Neural cell (in vitro differentiated cells): ENCODE results near the gene ADSL. TPM values are rescaled to one million over a fixed set of nuclear protein-coding genes. Genes with fewer than 3 reads are reported as not detected.

ENCODE experiments used
- H2AFZ ChIP-seq: fragments of 200-600, 300-800 bp; sonication (generic), shearing (Covaris generic); 2 replicates; pipeline ENCODE4 v1.6.0; 2014; ENCODE audit warnings: low read depth, mild to moderate bottlenecking, antibody characterized with exemption, low read length, moderate library complexity
- H3F3A ChIP-seq: fragments of 200-600 bp; shearing (Covaris generic); 2 replicates; pipeline ENCODE4 v1.6.1; 2016; ENCODE audit warnings: mild to moderate bottlenecking, moderate library complexity, mixed read lengths, antibody characterized with exemption, low read length; ENCODE audit not compliant: insufficient read depth, poor library complexity, severe bottlenecking
- H3K27ac ChIP-seq: fragments of 200-600, 300-800 bp; sonication (generic), shearing (Covaris generic); 2 replicates; pipeline ENCODE4 v1.5.1; 2014; ENCODE audit warnings: mild to moderate bottlenecking, low read length, moderate library complexity
- H3K27me3 ChIP-seq: fragments of 300-800, 200-600 bp; sonication (generic), shearing (Covaris generic); 2 replicates; pipeline ENCODE4 v1.6.0; 2014; ENCODE audit warnings: mild to moderate bottlenecking, low read depth, low read length, moderate library complexity; ENCODE audit not compliant: insufficient read depth
- H3K36me3 ChIP-seq: fragments of 300-800, 200-600 bp; sonication (generic), shearing (Covaris generic); 2 replicates; pipeline ENCODE4 v1.5.1; 2014; ENCODE audit warnings: mild to moderate bottlenecking, antibody characterized with exemption, low read length, moderate library complexity; ENCODE audit not compliant: insufficient read depth
- H3K4me2 ChIP-seq: fragments of 300-800, 200-600 bp; sonication (generic), shearing (Covaris generic); 2 replicates; pipeline ENCODE4 v1.6.0; 2014; ENCODE audit warnings: mild to moderate bottlenecking, low read length
- H3K4me3 ChIP-seq: fragments of 300-800, 200-600 bp; sonication (generic), shearing (Covaris generic); 2 replicates; pipeline ENCODE4 v1.5.1; 2014; ENCODE audit warnings: mild to moderate bottlenecking, low read length, moderate library complexity
- H3K79me2 ChIP-seq: fragments of 200-600 bp; shearing (Covaris generic); replicated peaks from 2 replicates; pipeline ENCODE4 v1.6.0; 2014; ENCODE audit warnings: mild to moderate bottlenecking, low read length, moderate library complexity; ENCODE audit not compliant: insufficient read depth
- H3K9ac ChIP-seq: fragments of 300-800, 200-600 bp; sonication (generic), shearing (Covaris generic); 2 replicates; pipeline ENCODE4 v1.6.1; 2016; ENCODE audit warnings: mild to moderate bottlenecking, low read length, mixed read lengths
- H3K9me2 ChIP-seq: fragments of 200-600 bp; shearing (Covaris generic); 2 replicates; pipeline ENCODE4 v1.6.1; 2016; ENCODE audit warnings: mild to moderate bottlenecking, low read length, mixed read lengths; ENCODE audit not compliant: insufficient read depth
- H3K9me3 ChIP-seq: fragments of 200-600, 300-800 bp; sonication (generic), shearing (Covaris generic); 2 replicates; pipeline ENCODE4 v1.6.1; 2016; ENCODE audit warnings: mild to moderate bottlenecking, mixed run types, low read length, moderate library complexity, mixed read lengths
- H4K20me1 ChIP-seq: fragments of 200-600 bp; shearing (Covaris generic); 2 replicates; pipeline ENCODE4 v1.6.1; 2016; ENCODE audit warnings: mild to moderate bottlenecking, mixed run types; ENCODE audit not compliant: insufficient read depth
- CTCF ChIP-seq: fragments of 450-650 bp; IDR thresholded peaks from 2 replicates; pipeline ENCODE4 v1.5.1; 2014; ENCODE audit warnings: antibody characterized with exemption, mild to moderate bottlenecking, moderate library complexity; ENCODE audit not compliant: poor library complexity, severe bottlenecking
- EP300 ChIP-seq: fragments of 450-650 bp; conservative IDR thresholded peaks from 2 replicates; pipeline ENCODE4 v1.6.1; 2014; ENCODE audit warnings: antibody characterized with exemption, mild to moderate bottlenecking, moderate library complexity; ENCODE audit not compliant: poor library complexity, severe bottlenecking
- EZH2 ChIP-seq: fragments of 200-600, 300-800 bp; shearing (Covaris generic), sonication (generic); IDR thresholded peaks from 2 replicates; pipeline ENCODE4 v1.6.1; 2014; ENCODE audit warnings: antibody characterized with exemption, low read length, borderline replicate concordance, mild to moderate bottlenecking; ENCODE audit not compliant: insufficient read depth, poor library complexity, severe bottlenecking
- MXI1 ChIP-seq: fragments of 450-650 bp; conservative IDR thresholded peaks from 2 replicates; pipeline ENCODE4 v1.6.1; 2014; ENCODE audit warnings: antibody characterized with exemption, mild to moderate bottlenecking; ENCODE audit not compliant: poor library complexity, severe bottlenecking
- POLR2AphosphoS5 ChIP-seq: IDR thresholded peaks from 2 replicates; pipeline ENCODE4 v1.6.1; 2012
- RAD21 ChIP-seq: fragments of 450-650 bp; conservative IDR thresholded peaks from 2 replicates; pipeline ENCODE4 v1.6.1; 2014; ENCODE audit warnings: antibody characterized with exemption, mild to moderate bottlenecking, moderate library complexity
- REST ChIP-seq: IDR thresholded peaks from 2 replicates; pipeline ENCODE4 v1.6.1; 2012; ENCODE audit warnings: borderline replicate concordance
- SMC3 ChIP-seq: fragments of 450-650 bp; conservative IDR thresholded peaks from 2 replicates; pipeline ENCODE4 v1.6.1; 2014; ENCODE audit warnings: antibody characterized with exemption, mild to moderate bottlenecking, moderate library complexity; ENCODE audit not compliant: poor library complexity
- TAF1 ChIP-seq: IDR thresholded peaks from 2 replicates; pipeline ENCODE4 v1.6.1; 2012; ENCODE audit warnings: low read depth
- polyA plus RNA-seq: library from polyadenylated mRNA; depleted of rRNA; stranded (reverse); fragments of >200 nt; gene quantifications from 2 replicates; pipeline ENCODE4 v1.2.3, GENCODE V29; 2014

Gene ADSL
- polyA plus RNA-seq, 1 donor from 2014 or later, result 112 TPM

GRCh38 chr22:40323681-40324171 lies 22.6 kb upstream of the ADSL start:
- H2AFZ ChIP-seq, result no peak overlapping the region
- H3K4me3 ChIP-seq, result no peak overlapping the region
- no peaks in the 10 kb centered on the region for H4K20me1 ChIP-seq
- H3K9me2 ChIP-seq, result no peaks in the 10 kb centered on the region
- TF ChIP-seq MXI1, result no peak
- TF ChIP-seq TAF1, result no peak
- TF ChIP-seq SMC3, result no peak
- no peak for TF ChIP-seq RAD21
- no peak for TF ChIP-seq EZH2
- no peak for TF ChIP-seq EP300
- no peak for TF ChIP-seq CTCF
- no peak for TF ChIP-seq POLR2AphosphoS5
- no peak overlapping the region for H3K4me2 ChIP-seq
- H3F3A ChIP-seq, result no peaks in the 10 kb centered on the region
- H3K9me3 ChIP-seq, result no peaks in the 10 kb centered on the region
- peaks cover 6% of the 10 kb centered on the region for H3K36me3 ChIP-seq
- H3K27me3 ChIP-seq, result no peaks in the 10 kb centered on the region
- H3K9ac ChIP-seq, result no peak overlapping the region
- no peaks in the 10 kb centered on the region for H3K79me2 ChIP-seq
- no peak overlapping the region for H3K27ac ChIP-seq

- TF ChIP-seq REST (no peak), TAF1 (no peak), SMC3 (no peak), POLR2AphosphoS5 (no peak), CTCF (no peak), EP300 (no peak), RAD21 (no peak), MXI1 (no peak), EZH2 (no peak)
- Histone ChIP-seq H3K4me3 (no peak overlapping the region), H3K27me3 (no peaks in the 10 kb centered on the region), H3K27ac (no peak overlapping the region), H3K9me3 (no peaks in the 10 kb centered on the region), H3K79me2 (no peaks in the 10 kb centered on the region), H3K4me2 (no peak overlapping the region), H4K20me1 (no peaks in the 10 kb centered on the region), H3K36me3 (peaks cover 6% of the 10 kb centered on the region), H3K9me2 (no peaks in the 10 kb centered on the region), H3F3A (no peaks in the 10 kb centered on the region), H3K9ac (no peak overlapping the region), H2AFZ (no peak overlapping the region)
Measured at GRCh38 chr22:40324468-40325305, 21.6 kb upstream of the ADSL start.
